ENCODE measurements around the gene PMEPA1.

PMEPA1 gene

DNA sequence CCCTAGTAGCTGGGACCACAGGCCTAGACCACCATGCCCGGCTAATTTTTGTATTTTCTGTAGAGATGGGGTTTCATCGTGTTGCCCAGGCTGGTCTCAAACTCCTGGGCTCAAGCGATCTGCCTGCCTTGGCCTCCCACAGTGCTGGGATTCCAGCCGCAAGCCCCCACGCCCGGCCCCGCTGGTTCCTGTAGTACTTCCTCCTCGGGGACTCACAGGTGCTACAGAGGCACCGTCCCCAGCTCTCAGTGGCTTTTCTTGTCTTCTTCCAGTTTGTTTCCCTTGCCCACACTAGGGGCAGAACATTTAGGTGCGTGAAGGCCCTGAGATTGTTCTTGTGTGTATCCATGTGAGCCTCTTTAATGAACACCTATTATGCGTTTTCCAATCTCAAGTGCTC is 88.8 kb downstream of the PMEPA1 start:
- DNase-seq, result no peak

DNA sequence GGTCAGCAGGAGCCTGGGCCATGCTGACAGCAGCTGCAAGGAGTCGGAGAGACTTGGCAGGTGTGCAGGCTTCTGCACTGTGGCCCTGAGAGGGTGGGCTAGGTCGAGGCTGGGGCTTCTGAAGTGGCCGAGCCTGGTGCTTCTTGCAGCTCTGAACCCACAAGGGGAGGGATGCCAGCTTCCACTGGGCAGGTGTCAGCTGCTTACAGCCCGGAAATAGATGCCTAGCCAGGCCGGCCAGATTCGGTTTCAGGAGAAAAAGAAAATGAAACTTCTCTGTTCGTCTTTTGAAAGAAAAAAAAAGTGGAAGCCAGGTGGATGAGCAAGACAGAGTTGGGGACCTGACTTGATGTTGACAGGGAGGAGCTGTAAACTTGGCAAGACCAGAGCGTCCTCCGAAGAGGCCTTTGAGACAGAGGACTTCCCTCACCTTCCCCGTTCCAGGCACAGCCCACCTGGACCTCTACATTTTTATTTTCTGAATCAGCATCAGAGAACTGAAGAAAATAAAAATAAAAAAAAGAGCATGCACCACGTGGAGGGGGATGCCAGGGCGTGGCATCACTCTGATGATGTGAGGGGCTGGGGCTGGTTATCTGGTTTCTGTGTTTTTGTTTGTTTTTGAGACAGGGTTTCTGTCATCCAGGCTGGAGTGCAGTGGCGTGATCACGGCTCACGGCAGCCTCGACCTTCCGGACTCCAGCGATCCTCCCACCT is 89.4 kb downstream of the PMEPA1 start, which contains the start of gene ZBP1:
TSS of gene ZBP1 (minus strand) at position 153 of the 717 bp plus-strand sequence. CDS start at position 22, 131 bp downstream.
- DNase-seq, result no peak

DNA sequence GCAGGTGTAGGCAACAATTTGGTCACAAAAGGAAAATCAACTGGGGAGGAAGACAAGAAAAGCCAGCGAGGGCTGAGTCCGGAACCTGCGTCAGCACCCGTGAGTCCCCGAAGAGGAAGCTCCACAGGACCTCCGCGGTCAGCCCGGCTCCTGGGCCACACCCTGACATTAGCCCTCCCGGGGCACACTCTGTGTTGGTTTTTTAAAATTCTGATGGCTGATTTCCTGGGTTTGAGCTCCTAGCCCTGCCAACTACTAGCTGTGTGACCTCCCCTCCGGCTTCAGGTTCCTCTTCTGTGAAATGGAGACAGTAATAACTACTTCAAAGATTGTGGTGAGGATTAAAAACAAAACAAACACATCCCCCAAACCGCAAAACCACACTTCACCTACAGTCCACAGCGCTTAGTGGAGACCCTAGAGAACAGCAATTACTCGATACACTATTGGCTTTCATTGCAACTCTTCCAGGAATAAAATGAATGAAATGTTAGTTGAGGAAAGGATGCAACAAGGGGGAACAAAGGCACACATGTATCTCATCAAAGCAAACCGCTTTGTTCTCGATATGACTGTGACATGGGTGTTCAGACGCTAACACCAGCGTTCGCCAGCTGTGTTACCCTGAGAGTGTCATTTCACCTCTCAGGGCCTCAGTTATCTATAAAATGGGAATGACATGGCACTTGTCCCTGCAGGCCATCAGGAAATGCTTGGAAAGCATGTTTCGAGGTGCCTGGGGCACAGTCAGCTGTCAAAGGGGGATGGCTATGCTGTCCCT is 90.6 kb downstream of the PMEPA1 start:
- DNase-seq, result no peak

DNA sequence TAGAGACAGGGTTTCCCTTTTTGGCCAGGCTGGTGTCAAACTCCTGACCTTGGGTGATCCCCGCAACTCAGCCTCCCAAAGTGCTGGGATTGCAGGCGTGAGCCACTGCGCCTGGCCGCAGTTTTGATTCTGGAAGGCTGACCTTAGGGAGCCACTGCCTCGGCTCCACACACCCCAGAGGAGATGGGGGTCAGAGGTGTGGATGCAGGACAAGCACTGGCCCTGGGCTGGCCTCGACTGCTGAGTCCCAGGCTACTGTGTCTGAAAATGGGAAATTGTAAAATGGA is 91.1 kb downstream of the PMEPA1 start:
- no peak for DNase-seq

DNA sequence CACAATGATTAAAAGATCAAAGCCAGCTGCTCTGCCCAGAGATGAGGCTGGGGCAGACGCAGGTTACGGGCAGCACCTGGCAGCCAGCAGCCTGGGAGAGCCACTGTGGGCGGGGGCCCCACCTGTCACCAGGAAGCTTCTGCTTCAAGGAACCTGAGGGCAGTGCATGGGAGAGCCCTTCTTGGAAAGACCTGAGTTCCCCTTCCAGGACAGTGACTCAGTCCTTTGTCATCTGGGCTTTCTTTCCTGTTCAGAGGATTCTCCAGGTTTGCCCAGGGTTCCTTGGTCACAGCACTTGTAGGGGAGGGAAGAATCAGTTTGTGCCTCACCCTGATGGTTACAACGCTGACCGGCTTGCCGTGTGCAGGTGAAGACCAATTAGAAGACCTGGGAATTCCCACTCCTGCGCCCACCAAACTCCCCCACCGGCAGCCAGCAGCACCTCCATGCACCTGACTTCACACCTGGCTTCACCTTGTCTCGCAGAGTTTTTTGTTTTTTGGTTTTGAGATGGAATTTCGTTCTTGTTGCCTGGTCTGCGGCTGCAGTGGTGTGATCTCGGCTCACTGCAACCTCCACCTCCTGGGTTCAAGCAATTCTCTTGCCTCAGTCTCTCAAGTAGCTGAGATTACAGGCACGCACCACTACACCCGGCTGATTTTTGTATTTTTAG is 91.6 kb downstream of the PMEPA1 start:
- no peak for DNase-seq

DNA sequence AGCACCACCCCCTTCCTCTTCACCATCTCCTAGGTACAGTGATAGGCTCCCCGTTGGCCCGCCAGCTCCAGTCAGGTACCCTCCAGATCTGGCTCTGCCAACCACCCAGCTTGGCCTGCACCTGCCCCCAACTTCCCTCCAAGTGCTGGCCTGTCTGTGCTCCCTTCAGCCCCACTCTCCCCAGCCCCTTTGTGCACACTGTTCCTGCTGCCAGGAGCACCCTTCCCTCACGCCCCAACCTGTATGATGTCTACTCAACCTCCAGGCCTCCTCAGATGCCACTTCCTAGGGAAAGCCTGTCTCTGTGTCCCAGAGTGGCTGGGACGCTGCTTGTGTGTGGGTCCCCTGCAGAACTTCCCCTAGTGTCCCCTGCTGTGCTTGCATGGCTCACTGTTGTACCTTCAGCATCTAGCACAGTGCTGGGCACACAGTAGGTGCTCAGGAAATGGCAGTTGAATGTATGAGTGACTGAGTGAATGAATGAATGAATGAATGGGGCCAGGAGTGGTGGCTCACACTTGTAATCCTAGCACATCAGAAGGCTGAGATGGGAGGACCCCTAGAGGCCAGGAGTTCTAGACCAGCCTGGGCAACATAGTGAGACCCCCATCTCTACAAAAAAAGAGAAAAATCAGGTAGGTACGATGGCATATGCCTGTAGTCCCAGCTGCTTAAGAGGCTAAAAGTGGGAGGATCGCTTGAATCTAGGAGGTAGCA is 92.6 kb downstream of the PMEPA1 start:
- DNase-seq, result no peak

DNA sequence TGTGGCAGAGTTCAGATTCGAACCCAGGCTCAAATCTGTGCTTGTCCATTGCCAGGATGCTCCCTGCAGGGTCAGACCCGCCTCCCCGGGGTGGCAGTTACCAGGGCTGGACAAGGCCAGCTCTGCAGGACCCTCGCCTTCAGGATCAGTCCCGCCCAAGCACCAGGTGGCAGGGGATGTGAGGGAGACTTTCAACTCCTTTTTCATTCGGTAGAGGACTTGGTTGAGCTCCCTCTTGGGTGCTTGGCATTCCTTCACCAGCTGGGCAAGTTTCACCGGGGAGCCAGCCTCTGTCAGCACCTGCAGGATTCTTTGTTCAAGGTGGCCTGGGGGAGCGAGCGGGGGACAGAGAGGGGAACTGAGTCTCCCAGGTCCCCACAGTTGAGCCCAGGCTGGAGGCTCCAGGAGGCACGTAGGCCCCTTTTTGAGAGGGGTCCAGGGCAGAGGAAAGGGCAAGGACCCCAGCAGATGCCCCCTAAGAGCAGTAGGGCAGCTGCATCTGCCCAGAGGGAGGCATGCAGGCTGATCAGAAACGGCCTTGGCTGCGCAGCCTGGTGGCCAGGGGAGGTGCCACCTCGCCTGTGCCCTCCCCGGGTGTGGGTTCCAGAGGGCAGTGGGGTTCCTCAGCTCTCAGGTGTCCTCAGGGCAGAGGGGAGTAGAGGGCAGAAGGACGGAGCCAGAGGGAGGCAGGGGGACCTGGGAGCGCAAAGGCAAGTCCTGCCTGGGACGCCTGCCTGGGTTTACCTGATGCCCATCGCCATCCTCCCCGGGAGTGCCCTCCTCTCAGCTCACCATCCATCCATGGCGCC is 93.5 kb downstream of the PMEPA1 start:
- DNase-seq, result no peak

DNA sequence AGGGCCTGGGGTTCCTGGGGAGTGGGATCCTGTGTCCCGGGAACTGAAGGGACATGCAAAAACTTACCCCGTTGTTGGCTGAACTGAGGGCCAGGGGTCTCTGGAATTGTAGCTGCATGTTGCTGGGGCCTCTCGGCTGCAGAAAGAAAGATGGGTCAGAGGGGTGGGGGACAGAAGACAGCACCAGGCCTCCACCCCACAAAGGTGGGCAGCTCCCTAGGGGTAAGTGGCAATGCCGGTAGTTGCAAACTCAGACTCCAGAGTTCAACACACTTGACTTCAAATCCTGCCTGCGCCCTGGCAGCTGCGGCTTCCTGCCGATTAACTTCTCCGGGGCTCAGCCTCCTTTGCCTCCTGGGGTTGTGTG is 94.4 kb downstream of the PMEPA1 start:
- DNase-seq, result no peak

DNA sequence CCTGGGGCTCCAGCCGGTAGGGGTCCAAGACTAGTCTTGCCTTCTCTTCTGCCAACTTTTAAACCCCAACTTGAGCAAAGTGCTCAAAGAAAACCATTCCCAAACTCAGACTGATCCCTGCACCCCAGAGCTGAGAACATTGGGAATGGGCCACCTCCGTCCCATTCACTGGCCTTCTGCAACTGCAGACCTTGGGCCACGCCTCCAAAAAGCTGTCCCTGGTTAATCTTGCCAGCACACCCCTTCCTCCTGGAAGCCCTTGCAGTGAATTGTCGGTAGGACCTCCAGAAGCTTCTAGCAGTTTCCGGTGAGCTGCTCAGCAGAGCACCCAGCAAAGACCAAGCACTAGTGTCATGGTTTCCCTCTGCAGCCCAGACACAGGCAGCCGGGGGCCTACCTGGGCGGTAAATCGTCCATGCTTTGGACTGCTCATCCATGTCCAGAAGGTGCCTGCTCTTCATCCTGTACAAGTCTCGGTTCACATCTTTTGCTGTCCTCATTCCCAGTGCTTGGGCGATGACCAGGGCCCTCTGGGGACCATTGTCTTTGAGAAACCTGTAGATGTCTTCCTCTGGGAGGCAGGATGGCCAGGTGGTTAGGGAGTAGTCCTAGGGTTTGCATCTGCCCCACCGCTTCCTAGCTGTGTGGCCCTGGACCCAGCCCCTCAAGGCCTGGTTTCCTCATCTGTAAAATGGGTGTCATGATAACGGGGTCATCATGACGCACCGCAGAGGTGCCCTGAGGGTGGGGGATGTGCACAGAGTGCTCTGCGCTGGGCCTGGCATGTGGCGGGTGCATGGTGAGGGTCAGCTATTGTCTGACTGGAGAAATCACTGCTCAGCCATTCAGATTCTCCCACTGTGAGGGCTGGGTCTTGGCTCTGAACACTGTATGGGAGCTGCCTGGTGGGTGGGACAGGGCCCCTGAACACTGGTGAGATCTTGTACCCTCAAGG is 95.0 kb downstream of the PMEPA1 start:
- no peak for DNase-seq

DNA sequence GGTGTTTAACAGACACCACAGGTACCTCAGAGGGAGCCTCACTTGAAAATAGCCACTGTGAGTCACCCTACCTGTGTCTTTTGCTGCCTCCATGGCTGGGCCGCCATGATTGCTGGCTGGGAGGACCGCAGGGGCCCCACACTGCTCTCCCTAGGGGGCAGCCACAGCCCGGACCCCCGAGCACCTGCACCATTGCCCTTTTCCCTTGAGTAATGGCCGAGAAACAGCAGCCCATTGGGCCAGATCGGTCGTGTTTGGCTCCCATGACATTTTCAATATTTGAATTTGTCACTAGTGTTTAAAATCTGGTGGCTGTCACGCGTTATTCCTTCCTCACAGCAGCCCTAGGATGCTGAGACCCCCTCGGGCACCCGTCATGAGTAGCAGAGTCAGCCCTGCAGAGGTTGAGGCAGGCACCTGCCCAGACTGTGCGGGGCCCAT is 96.3 kb downstream of the PMEPA1 start:
- no peak for DNase-seq

DNA sequence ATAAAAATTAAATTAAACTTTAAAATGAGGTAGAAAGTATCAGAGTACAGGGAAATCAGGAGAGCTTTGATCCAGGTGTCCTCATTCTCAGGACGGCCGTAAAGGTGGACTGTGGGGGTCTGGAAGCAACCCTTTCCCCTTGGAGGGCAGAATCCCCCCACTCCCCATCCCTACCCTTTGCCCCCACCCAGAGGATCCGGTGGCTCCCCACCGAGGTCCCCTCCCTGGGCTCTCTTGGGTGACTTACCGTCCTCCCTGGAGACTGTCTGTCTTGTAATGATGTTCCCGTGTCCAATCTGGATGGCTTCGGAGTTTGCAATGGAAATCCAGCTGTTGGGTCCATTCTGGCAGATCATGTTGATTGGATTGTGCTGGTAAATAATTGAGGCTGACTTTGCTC is 96.9 kb downstream of the PMEPA1 start:
- no peak for DNase-seq

DNA sequence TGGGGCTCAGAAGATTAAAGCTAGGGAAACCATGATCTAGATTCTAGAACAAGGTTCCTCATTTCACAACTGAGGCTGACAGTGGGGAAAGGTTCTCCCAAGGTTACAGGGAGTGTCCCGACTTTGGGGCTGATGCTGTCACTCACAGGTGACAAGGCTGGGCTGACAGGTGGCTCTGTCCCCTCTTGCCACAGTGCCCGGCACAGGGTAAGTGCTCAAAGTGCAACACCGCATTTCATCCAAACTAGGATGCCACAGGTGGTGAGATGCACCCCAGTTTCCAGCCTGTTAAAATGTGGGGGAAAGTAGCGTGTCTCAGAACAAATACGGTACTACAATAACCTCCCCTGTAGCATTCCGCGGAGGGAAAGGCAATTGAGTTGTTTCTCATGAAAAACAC is 97.4 kb downstream of the PMEPA1 start:
- no peak for DNase-seq

DNA sequence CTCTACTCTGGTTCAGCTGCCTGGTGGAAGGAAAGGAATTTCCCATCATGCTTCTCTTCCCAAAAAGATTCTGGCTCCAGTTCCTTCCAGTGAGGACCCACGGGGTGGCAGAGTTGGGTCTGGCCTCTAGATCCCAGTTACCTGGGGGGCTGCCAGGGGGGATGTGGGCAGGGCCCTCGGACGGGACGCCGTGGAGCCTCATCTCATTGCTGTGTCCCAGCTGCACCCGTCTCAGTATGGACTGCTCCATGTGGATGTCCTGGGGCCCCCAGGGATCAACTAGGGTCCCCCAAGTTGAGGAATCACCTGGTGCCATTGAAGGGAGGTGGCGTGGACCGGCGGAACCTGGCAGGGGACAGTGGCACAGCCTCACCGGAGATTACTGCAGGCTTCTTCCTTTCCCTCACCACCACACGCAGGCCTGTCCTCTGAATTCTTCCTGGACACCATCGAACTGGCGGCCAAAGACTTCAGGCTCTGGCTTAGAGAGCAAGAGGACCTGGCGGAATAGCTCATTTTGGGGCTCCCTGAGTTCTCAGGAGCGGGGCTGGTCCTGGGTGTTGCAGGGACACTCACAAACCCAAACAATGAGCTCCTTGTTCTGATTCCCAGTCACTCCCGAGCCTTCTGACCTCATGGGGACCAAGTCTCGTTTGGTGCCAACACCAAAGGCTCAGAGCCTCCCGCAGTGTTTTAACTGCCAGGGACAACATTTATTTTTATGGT is 98.1 kb downstream of the PMEPA1 start:
- no peak for DNase-seq

DNA sequence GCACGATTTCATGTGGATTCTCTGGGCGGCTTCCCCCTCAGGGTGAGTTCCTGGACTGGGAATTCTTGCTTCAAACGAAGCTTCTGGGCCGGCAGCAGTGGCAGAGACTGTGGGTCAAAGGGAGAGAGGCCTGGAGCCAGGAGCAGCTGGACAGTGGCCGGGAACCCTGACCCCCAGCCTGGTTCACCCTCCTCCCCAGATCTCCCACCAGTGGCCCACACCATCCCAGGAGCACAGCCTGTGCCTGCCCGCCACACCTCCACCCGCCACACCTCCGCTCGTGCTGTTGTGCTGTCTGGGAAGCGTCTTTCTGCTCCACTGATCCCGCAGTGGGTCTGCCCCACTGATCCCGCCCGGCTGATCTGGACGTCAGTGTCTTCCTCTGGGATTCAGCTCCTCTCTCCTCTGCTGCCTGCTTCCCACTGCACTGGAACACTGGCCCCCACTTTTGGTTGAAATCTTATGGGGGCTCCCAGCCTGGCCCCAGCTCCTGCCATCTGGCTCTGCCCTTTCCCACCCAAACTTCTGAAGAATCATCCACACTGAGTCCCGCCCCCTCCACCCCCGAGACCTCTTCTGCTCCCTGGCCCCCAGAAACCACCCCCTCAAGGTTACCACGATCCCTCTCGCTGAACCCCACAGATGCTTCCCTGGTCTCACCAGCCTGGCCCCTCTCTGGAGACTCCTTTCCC is 99.4 kb downstream of the PMEPA1 start:
- no peak for DNase-seq

DNA sequence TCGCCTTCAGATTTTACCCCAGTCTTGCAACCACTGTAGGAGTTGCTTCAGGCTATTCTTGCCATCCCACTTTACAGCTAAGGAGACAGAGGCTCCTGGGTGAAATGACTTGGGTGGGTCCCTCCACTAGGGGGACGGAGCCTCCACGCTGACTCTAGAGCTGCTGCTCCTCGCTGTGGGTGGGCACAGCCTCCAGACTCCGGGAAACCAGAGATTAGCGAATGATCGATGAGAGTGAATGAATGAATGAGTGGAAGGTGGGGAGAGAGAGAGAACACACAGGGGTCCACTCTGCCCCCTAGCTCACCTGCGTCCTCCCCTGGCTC is 100.0 kb downstream of the PMEPA1 start:
- no peak for DNase-seq

DNA sequence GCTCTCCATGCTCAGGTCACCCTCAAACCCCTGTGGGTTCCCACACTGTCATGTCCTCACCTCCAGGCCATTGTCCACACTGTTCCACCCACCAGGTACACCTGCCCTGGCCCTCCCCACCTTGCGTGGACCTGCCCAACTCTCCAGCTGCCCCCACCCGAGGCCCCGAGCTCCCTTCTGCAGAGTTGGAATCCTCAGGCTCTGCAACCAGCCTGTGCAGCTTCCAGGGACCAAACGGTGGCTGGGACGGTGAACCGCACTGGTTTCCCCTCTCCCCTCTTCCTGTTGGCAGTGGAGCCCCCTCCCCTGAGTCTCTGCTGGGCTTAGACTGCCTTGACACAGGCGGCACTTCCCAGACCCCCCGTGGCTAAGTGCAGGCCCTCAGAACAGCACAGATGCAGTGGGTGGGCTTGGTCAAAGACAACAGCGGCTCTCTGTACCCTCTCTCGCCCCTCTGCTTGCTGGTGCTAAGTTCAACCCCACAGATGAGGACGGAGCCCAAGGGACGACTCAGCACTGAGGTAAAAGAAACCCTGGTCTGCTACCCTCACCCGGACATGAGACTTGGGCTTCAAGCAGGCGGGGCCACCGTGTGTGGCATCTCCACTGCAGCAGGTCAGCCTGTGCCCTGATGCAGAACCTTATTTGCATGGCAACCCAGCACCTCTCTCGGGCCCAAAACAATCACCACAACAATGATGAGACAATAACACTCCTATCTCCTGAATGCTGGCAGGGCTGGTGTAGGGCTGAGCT is 100.6 kb downstream of the PMEPA1 start:
- DNase-seq, result no peak

DNA sequence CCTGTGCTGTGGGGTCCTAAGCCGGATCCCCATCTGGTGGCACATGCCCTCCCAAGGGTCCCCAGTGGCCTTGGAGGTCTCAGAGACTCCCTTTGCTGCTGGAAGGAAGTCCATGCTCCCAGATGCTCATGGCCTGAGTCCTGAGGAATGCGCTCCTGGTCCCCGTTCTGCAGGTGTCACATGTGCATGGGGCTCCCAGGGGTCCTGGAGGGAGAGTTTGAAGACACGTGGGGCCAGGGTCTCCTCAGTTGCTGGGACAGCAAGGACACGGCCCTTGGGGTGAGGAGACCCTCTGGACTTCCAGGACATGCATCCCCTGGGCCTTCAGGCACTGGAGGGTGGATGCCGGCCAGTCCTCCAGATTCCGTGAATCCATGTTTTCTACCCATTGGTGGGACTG is 101.3 kb downstream of the PMEPA1 start:
- DNase-seq, result no peak

DNA sequence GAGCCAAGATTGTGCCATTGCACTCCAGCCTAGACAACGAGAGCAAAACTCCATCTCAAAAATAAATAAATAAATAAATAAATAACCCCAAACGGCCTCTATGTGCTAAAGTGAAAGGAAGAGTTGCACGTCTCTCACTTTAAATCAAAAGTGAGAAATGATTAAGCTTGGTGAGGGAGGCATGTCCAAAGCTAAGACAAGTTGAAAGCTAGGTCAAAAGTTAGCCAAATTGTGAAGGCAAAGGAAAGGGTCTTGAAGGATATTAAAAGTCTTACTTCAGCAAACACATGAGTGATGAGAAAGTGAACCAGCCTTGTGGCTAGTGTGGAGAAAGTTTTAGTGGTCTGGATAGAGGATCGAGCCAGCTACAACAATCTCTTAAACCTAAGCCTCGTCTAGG is 103.9 kb downstream of the PMEPA1 start:
- DNase-seq, result no peak

DNA sequence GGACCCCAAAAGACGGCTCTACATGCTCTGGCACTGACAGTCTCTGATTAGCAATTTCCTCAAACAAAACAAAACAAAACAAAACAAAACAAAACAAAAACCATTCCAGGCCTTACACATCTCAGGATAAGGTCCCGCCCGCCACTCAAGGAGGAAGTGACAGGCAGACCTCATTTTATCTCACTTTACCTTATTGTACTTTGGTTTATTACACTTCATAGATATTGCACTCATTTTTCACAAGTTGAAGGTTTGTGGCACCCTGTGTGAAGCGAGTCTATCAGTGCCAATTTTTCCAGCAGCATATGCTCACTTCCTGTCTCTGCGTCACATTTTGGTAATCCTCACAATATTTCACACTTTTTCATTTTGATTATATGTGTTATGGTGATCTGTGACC is 104.8 kb downstream of the PMEPA1 start:
- DNase-seq, result no peak

Data from amniotic stem cell (primary cell).